DND-41 (cell line): ENCODE measurements around the gene SPESP1.

Experiments
- CTCF ChIP-seq: IDR thresholded peaks from 2 replicates; pipeline ENCODE4 v1.5.1; 2012; ENCODE audit warnings: borderline replicate concordance, low read length, moderate library complexity, mild to moderate bottlenecking; ENCODE audit not compliant: poor library complexity, severe bottlenecking; ENCODE audit errors: extremely low read depth
- EZH2 ChIP-seq: IDR thresholded peaks from 3 replicates; pipeline ENCODE4 v1.6.1; 2012; ENCODE audit warnings: borderline replicate concordance, low read depth, mild to moderate bottlenecking, moderate library complexity, low read length, inconsistent platforms; ENCODE audit not compliant: severe bottlenecking

GRCh38 chr15:68980786-68981185 lies 50.5 kb downstream of the SPESP1 start:
- TF ChIP-seq CTCF (no peak), EZH2 (no peak)
